ENCODE data around the gene AIF1L.

Gene AIF1L

GRCh38 chr9:131067625-131068024, 28.7 kb upstream of the AIF1L start:
- no peak overlapping the region; the same call in 1 of the 2 replicates for H3K27ac ChIP-seq
- TF ChIP-seq CTCF (conservative IDR thresholded peaks at IDR 0.05): no peak
- TF ChIP-seq ZFX (IDR thresholded peaks at IDR 0.05): no peak

GRCh38 chr9:131068076-131068816, 28.1 kb upstream of the AIF1L start:
- TF ChIP-seq CTCF (conservative IDR thresholded peaks at IDR 0.05): no peak
- no peak for TF ChIP-seq ZFX (IDR thresholded peaks at IDR 0.05)
- H3K27ac ChIP-seq: no peak overlapping the region; the same call in 1 of the 2 replicates

GRCh38 chr9:131069699-131070098, 26.6 kb upstream of the AIF1L start:
- H3K27ac ChIP-seq: no peak overlapping the region
- TF ChIP-seq CTCF (conservative IDR thresholded peaks at IDR 0.05): no peak
- no peak for TF ChIP-seq ZFX (IDR thresholded peaks at IDR 0.05)

GRCh38 chr9:131072107-131072870, 24.0 kb upstream of the AIF1L start:
- no peak for TF ChIP-seq ZFX (IDR thresholded peaks at IDR 0.05)
- no peak for TF ChIP-seq CTCF (conservative IDR thresholded peaks at IDR 0.05)

GRCh38 chr9:131072871-131073237, 23.5 kb upstream of the AIF1L start:
- TF ChIP-seq ZFX (IDR thresholded peaks at IDR 0.05): no peak
- TF ChIP-seq CTCF (conservative IDR thresholded peaks at IDR 0.05): no peak

More at GRCh38 chr9:131072107-131072870, 24.0 kb upstream of the AIF1L start:
- no peak overlapping the region for H3K27ac ChIP-seq

GRCh38 chr9:131076347-131077195, 19.8 kb upstream of the AIF1L start:
- no peak overlapping the region for H3K27ac ChIP-seq
- 0 out of 2 replicates have a peak, but pooled peaks have one; percentile 7 for TF ChIP-seq ZFX (IDR thresholded peaks at IDR 0.05)
- no peak for TF ChIP-seq CTCF (conservative IDR thresholded peaks at IDR 0.05)

More at GRCh38 chr9:131072871-131073237, 23.5 kb upstream of the AIF1L start:
- no peak overlapping the region for H3K27ac ChIP-seq

Measured in C4-2B (cell line).